Renal cortical epithelial cell (primary cell): ENCODE measurements around the gene UTF1. TPM values are rescaled to one million over a fixed set of nuclear protein-coding genes. Genes with fewer than 3 reads are reported as not detected.

Experiments
- DNase-seq: peaks from one replicate; pipeline ENCODE4 v3.0.0-alpha.2; 2011; ENCODE audit warnings: low read depth
- total RNA-seq: library from RNA; depleted of rRNA; stranded (reverse); fragments of >200 nt; gene quantifications from 2 replicates; pipeline ENCODE4 v1.2.3, GENCODE V29; 2014

Gene UTF1
- not detected in 2 replicates for total RNA-seq

GRCh38 chr10:133230044-133230361 is at the start of gene UTF1:
TSS of gene UTF1 (plus strand) at chr10:133230217. CDS start at chr10:133230289, 72 bp downstream.
- DNase-seq: no peak

- DNase-seq: no peak
Observed at GRCh38 chr10:133180965-133181639, 48.9 kb upstream of the UTF1 start.

- DNase-seq: no peak
Observed at GRCh38 chr10:133182190-133182589, 47.8 kb upstream of the UTF1 start.

- no peak for DNase-seq
Observed at GRCh38 chr10:133182791-133183645, 47.0 kb upstream of the UTF1 start.

- DNase-seq: no peak
Observed at GRCh38 chr10:133183646-133184378, 46.2 kb upstream of the UTF1 start.

- DNase-seq: no peak
Observed at GRCh38 chr10:133184591-133185244, 45.3 kb upstream of the UTF1 start.

- no peak for DNase-seq
Observed at GRCh38 chr10:133185421-133185820, 44.6 kb upstream of the UTF1 start.

- no peak for DNase-seq
Observed at GRCh38 chr10:133185916-133186315, 44.1 kb upstream of the UTF1 start.

GRCh38 chr10:133186416-133187090 is 43.5 kb upstream of the UTF1 start:
- DNase-seq: no peak

- DNase-seq: no peak
Observed at GRCh38 chr10:133187091-133187905, 42.7 kb upstream of the UTF1 start.

GRCh38 chr10:133187906-133188681 is 41.9 kb upstream of the UTF1 start:
- DNase-seq: no peak

- no peak for DNase-seq
Observed at GRCh38 chr10:133189256-133189655, 40.8 kb upstream of the UTF1 start.

GRCh38 chr10:133189726-133190125 is 40.3 kb upstream of the UTF1 start:
- no peak for DNase-seq

GRCh38 chr10:133190225-133190624 is 39.8 kb upstream of the UTF1 start:
- DNase-seq: no peak

GRCh38 chr10:133191651-133192050 is 38.4 kb upstream of the UTF1 start:
- DNase-seq: no peak

GRCh38 chr10:133194151-133194550 is 35.9 kb upstream of the UTF1 start:
- DNase-seq: no peak

GRCh38 chr10:133195096-133195495 is 34.9 kb upstream of the UTF1 start:
- no peak for DNase-seq

GRCh38 chr10:133195611-133196010 is 34.4 kb upstream of the UTF1 start:
- no peak for DNase-seq

- DNase-seq: no peak
Observed at GRCh38 chr10:133196221-133196915, 33.6 kb upstream of the UTF1 start.
